LNCAP (cell line): ENCODE measurements around the gene ACYP2.

Experiments used
- CTCF ChIP-seq: fragments of 450-650 bp; IDR thresholded peaks from 2 replicates; pipeline ENCODE4 v1.5.1; 2017; ENCODE audit warnings: mild to moderate bottlenecking

ACYP2 gene

DNA sequence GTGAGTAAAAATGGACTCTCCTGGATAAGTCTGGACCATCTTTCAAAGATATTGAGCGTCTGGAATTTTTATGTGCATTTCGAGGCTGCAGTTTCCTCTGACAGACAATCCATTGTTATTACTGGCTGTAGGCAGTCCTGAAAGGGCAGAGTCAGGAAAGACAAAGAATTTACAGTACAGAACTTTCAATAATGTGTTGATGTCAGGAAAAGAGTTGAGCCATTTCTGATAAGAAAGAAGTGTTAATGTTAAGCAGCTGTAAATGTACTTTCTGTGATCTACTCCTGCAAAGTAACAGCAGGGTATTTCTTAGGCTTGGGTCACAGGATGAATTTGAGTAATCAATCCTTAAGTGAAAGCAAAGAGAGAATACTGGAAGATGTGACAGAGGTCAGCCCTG is 110.8 kb downstream of the ACYP2 start:
- no peak for TF ChIP-seq CTCF

DNA sequence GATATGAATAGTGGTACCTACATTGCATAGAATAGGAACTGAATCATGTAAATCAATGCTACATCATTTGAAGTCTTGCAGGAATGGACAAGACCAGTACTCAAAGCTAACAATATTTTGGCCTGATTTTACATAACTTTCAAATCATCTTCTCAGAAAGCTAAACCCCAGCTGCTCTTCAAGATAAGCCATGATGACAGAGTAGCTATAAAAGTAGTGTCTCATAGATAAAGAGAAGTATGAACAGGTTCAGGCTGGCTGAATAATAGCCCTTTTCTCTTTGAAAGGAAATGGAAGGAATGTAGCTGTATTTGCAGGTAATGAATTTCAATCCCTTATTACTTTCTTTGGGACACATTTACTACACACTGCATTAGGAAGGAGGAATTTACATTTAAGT is 112.4 kb downstream of the ACYP2 start:
- TF ChIP-seq CTCF: no peak

GRCh38 chr2:54228945-54229344 is 113.5 kb downstream of the ACYP2 start:
- no peak for TF ChIP-seq CTCF

DNA sequence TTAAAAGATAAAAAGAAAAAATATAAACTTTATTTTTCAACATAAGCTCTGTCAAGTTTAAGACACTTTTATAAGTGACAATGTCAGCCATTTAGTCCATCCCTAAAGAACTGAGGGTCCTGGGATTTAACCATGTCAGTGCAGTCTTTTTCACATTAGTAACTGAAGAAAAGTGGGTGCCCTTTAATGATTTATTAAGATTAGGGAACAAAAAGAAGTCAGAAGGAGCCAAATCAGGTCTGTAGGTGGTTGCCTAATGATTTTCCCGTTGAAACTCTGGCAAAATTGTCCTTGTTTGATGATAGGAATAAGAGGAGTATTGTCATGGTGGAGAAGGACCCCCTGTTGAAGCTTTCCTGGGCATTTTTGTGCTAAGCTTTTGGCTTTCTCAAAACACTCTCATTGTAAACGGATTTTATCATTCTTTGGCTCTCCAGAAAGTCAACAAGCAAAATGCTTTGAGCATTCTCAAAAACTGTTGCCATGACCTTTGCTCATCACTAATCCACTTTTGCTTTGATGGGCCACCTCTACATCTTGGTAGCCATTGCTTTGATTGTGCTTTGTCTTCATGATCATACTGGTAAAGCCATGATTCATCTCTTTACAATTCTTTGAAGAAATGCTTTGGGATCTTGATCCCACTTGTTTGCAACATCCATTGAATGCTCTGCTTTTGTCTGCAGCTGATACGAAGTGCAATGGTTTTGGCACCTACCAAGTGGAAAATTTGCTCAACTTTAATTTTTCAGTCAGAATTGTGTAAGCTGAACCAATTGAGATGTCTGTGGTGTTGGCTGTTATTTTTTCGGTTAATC is 118.6 kb downstream of the ACYP2 start:
- no peak for TF ChIP-seq CTCF

- no peak for TF ChIP-seq CTCF
Measured at GRCh38 chr2:54237428-54237827, 122.0 kb downstream of the ACYP2 start.

DNA sequence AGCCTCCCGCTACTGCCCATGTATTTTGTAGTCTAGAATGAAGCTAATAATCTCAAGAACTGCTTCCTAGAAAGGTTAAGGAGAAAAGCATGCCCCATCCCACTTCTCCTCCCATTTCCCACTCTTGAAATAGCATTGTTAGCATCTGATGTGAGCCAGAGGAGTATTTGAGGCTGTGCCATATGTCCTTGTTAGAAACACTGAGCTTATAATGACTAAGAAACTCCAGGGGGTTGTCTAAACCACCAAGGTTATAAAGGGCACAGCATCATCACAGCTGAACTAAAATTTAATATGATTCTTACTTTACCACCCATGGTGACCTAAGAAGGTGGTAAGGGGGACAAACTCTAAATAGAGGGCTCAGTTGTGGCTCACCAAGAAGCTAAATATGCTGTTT is 124.0 kb downstream of the ACYP2 start:
- no peak for TF ChIP-seq CTCF

DNA sequence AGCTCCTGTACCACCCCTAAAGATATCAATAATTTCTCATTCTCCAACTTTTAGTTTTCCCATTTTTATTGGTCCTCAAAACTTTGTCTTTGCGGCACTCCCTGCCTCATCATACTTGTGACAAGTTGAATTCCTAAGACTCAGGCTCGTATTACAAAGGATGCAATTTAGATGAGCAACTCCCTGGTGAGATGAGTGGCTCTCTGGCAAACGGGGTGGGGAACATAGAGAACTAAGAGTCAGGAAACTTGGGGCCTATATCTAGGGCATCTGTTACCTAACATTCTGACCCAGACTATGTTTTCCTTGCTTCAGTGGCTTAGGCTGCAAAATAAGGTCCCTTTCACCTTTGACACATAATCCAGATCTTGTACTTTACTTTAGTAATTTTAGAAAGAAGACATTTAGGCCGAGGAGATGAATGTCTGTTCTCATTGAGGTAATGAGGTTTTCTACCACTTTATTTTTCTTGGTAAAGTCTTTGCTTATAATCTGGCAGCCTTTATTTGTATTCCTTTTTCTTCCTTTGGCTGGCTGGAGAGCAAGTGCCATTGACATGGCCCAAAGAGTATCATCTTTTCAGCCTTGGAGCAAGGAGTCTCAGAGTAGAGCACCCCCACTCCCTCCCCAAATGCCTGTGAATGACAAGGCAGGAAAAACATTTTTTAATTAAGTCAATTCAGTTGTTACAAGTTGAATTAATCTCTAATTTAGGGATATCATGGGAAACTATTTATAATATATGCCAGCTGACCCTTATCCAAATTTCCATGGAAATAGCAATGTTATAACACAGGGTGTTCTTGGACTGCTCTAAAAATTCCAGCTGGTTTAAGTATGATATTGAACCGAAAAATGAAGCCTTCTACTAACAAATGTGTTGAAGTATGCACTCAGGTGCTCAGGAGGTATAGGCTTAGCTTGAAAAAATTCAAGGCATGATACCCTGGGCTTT is 125.4 kb downstream of the ACYP2 start:
- TF ChIP-seq CTCF: no peak
